Middle frontal gyrus (tissue), 1 donor: ENCODE measurements around the gene MYO16.

Source experiments
- DNase-seq: peaks from one replicate; pipeline ENCODE4 v3.0.0-alpha.2; 2015; ENCODE audit warnings: low spot score; ENCODE audit errors: extremely low spot score

The MYO16 gene

DNA sequence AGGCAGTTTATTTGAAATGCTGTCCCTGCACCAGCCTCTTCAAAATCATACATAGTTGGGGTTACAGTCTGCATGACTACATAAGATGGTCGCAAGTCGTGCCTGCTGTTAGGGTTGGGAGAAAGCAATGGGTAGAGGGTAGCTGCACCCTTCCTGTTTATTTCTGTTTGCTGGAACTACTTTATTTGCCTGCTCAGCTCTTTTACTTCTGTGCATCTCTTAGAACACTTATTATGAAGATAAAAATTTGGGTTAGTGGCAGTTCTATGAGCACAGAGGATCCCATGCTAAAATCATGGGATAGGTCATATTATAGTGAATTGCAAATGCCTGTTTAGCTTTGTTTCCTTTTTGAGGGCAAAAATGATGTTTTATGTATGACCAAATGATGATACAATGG, 160.1 kb downstream of the MYO16 start:
- DNase-seq, result no peak

DNA sequence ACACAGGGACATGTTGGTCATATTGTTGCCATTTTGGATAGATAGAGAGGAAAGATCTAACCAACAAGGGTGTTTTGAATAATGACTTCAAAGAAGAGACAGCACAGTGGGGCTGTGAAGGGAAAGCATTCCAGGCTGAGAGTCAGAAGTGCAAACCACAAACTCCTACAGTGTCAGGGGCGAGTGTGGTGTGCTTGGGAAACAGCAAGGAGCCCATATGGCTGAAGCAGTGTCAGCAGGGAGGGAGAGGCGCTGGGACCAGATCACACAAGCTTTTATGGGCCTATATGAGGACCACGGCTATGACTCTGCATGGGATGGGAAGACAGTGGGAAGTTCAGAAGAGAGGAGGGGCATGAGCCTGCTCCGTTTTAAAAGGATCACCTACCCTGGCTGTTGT, 166.4 kb downstream of the MYO16 start:
- DNase-seq, result no peak

GRCh38 chr13:108797354-108797753, 167.9 kb downstream of the MYO16 start:
- no peak for DNase-seq

GRCh38 chr13:108807841-108808240, 178.4 kb downstream of the MYO16 start:
- DNase-seq, result no peak

DNA sequence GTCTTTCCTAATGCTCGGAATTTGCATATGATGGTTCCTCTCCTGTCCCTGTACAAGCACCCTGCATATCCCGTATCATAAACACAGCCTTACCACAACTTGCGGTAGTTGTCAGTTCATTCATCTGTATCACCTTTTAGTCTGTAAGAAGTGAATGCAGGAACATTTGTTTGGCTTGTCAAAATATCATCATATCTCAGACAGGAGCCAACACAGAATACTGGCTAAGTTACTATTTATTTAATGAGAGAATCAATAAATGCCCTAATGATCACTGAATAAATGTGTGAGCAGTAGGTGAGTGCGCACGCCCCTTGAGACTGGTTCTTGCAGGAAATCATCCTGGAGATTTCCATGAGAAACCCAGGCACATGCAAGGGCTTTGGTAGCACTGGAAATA, 182.8 kb downstream of the MYO16 start:
- DNase-seq, result no peak

- DNase-seq, result no peak
These were observed 183.2 kb downstream of the MYO16 start for GRCh38 chr13:108812661-108813060.

DNA sequence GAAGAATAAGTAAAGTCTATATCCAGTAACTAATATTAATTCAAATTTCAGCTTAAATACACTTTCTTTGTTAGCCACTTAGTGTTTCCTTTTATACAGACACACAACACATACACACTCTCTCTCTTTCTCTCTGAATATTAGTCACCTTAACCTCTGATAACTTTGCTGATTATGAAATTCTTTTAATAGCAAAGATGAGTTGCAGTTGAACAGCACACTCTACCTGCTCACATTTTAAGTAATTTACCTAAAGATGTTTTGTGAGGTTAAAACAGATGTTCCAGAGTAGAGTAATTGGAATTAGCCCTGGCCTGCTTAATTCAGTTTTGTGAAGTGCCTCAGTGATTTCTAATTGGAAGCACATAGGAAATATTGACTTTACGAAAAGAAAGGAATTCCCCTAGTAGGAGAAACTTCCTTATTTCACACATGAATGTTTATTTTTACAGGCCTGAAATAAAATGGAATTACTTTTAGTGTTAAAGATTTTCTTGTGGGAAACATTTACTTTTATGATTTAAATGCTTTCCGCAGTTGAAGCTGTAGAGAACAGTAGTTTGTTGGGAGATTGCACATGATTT, 184.3 kb downstream of the MYO16 start:
- DNase-seq, result no peak

GRCh38 chr13:108816375-108816774, 187.0 kb downstream of the MYO16 start:
- DNase-seq, result no peak

DNA sequence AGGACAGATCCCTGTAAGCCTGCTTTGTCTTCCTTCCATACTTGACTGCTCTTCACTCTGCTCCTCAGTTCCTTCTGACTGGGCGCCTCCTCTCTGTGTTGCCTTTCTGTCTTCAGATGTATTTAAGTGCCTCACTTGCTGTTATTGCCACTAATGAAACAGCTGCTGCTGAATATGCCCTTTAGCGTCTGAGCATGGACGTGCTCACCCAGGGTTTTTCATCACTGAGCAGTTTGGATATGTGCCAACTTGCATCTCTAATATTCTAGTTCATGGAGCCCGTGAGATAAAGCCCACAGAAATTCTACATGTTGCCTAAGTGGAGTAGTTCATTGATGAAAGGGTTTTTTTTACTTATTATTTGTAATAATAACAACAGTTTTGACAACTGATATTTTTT, 198.2 kb downstream of the MYO16 start:
- no peak for DNase-seq

GRCh38 chr13:108828086-108828815, 198.8 kb downstream of the MYO16 start:
- no peak for DNase-seq

DNA sequence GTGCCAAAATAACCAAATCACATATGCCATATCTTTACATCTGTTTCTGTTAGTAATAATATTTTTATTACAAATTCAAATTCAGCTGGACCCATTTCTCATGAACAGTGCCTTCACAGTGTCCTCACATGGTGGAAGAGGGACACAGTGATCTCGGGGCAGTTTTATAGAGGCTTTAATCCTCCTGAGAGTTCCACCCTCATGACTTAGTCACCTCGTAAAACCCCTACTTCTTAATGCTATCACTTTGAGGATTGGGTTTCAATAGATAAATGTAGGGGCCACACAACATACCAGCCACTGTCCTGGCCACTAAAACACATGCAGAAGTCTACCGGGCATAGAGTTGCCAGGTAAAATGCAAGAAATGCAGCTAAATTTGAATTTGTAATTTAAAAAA, 201.5 kb downstream of the MYO16 start:
- no peak for DNase-seq

- DNase-seq, result no peak
These were observed 204.1 kb downstream of the MYO16 start for GRCh38 chr13:108833531-108833930.

- DNase-seq, result no peak
These were observed 204.8 kb downstream of the MYO16 start for GRCh38 chr13:108834193-108834592.

GRCh38 chr13:108835083-108835482, 205.7 kb downstream of the MYO16 start:
- DNase-seq, result no peak

DNA sequence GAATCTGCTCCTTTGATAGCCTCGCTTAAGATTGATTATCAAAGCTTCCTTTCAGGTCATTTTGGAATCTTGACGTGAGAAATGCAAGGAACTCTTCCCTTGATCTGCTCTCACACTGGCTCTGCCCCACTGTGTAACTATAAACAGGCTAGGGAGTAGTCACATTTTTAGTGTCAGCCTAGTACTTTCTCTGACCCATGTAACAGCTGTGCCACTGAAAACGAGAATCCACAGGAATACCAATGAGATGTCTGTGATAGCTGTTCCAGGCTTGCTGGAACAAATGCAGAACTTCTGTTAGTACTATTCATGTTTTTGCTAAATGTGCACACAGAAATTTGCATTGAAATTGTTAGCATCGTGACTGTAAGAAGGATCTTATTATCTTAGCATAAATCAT, 221.3 kb downstream of the MYO16 start:
- no peak for DNase-seq

GRCh38 chr13:108851660-108852059, 222.2 kb downstream of the MYO16 start:
- DNase-seq, result no peak

GRCh38 chr13:108853031-108853430, 223.6 kb downstream of the MYO16 start:
- no peak for DNase-seq

DNA sequence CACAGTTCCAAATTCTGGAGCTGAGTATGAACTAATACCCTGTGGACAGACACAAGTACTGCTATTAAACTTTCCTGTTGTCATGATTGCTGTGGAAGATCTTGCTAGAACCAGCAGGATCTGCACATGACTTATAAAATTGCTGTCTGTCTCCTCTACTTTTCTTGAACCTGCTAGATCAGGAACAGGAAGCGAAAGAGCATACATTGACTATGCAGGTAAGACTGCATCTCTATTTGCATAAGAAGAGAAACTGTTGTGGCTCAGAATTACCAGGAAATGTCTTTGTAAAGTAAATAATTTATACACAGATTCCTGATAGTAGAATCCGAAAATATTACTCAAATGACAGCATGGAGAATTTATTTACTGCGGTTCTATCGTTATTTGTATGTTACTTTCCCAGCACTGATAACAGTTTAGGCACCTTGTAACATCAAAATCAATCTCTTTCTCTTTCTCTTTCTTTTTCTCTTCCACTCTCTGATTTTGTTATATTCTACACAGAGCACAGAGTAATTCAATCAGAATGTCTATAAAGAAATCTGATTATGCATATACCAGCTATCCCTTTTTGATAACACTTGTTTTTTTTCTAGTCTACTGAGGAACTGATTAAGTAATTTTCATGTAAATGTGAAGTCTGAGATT, 226.5 kb downstream of the MYO16 start:
- no peak for DNase-seq

DNA sequence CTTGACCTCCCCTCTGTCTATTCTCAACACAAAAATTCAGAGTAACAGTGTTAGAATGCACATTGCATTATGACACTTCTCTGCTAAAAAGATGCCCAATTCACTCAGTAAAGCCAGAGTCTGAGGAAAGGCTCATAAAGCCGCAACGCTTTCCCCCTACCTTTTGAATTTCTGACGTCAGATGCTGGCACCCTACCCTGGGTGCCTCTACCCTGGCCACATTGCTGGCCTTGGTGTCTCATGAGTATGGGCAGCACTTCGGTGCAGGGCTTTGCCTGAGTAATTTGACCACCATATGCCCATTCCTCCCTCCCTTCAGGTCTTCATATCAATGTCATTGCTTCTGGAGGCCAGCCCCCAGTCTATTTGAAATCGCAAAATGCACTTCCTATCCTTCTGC, 229.3 kb downstream of the MYO16 start:
- no peak for DNase-seq

- DNase-seq, result no peak
These were observed 230.0 kb downstream of the MYO16 start for GRCh38 chr13:108859197-108860012.

- no peak for DNase-seq
These were observed 231.0 kb downstream of the MYO16 start for GRCh38 chr13:108860418-108860817.

GRCh38 chr13:108877300-108877699, 247.9 kb downstream of the MYO16 start:
- no peak for DNase-seq
